CD4-positive, alpha-beta T cell (primary cell): Measurements from ENCODE around the gene NR1H4. TPM values are rescaled to one million over a fixed set of nuclear protein-coding genes. Genes with fewer than 3 reads are reported as not detected.

Source experiments
- ATAC-seq: fragments of 200-7000 bp; cut with Tn5 transposase; one replicate; pipeline ENCODE4 v1.10.0; 2022; ENCODE audit warnings: mild to moderate bottlenecking; ENCODE audit not compliant: poor library complexity
- CTCF ChIA-PET: fragments of 350-600 bp; sonication (Branson Sonifier 250); formaldehyde crosslinking; loops from one replicate; lab custom pipeline; 2021; ENCODE audit warnings: antibody characterized with exemption, inconsistent platforms; lab: Charles Lee
- POLR2A ChIA-PET: fragments of 350-600 bp; sonication (Branson Sonifier 250); formaldehyde crosslinking; loops from one replicate; lab custom pipeline; 2021; ENCODE audit warnings: antibody characterized with exemption, inconsistent platforms; lab: Charles Lee
- DNase-seq, 14 experiments: peaks; one replicate each; pipeline ENCODE4 v3.0.0-alpha.2; 2013 to 2020; ENCODE audit warnings: mixed read lengths in 2 of 14
- H3K27ac ChIP-seq, 2 donors: one replicate each; pipeline versions ENCODE4 v1.5.1 to v1.7.0; 2013; ENCODE audit warnings: low read length in 2 of 2, low read depth in 1 of 2, mild to moderate bottlenecking in 1 of 2
- H3K27me3 ChIP-seq, 2 experiments: 1 replicate in 1 of 2; 2 replicates in 1 of 2; pipeline versions ENCODE4 v1.6.1 to v1.7.0; 2013; ENCODE audit warnings: low read length in 2 of 2, control low read depth in 1 of 2, mild to moderate bottlenecking in 1 of 2, moderate library complexity in 1 of 2; ENCODE audit not compliant: insufficient read depth in 2 of 2, control insufficient read depth in 1 of 2
- H3K36me3 ChIP-seq: one replicate; pipeline ENCODE4 v1.6.1; 2013; ENCODE audit warnings: low read length, control low read depth; ENCODE audit not compliant: insufficient read depth
- H3K4me1 ChIP-seq: one replicate; pipeline ENCODE4 v1.6.1; 2013; ENCODE audit warnings: low read length, control low read depth; ENCODE audit not compliant: insufficient read depth
- H3K4me3 ChIP-seq: one replicate; pipeline ENCODE4 v1.5.1; 2013; ENCODE audit warnings: mild to moderate bottlenecking, low read length, moderate library complexity
- H3K9me3 ChIP-seq, 2 experiments: 1 replicate in 1 of 2; 2 replicates in 1 of 2; pipeline versions ENCODE4 v1.6.1 to v1.7.0; 2013; ENCODE audit warnings: low read length in 2 of 2, mild to moderate bottlenecking in 2 of 2, control low read depth in 1 of 2, moderate library complexity in 1 of 2; ENCODE audit not compliant: control insufficient read depth in 1 of 2, insufficient read depth in 1 of 2
- H3K27ac Mint-ChIP-seq: one replicate; pipeline ENCODE4 v1.8.0; 2020; ENCODE audit warnings: mixed read lengths
- H3K27me3 Mint-ChIP-seq: one replicate; pipeline ENCODE4 v1.8.0; 2021; ENCODE audit warnings: mixed read lengths
- H3K36me3 Mint-ChIP-seq: one replicate; pipeline ENCODE4 v1.8.0; 2021; ENCODE audit warnings: low read depth, mixed read lengths
- H3K4me1 Mint-ChIP-seq: one replicate; pipeline ENCODE4 v1.8.0; 2021; ENCODE audit warnings: low read depth, mixed read lengths
- H3K4me3 Mint-ChIP-seq: one replicate; pipeline ENCODE4 v1.8.0; 2020; ENCODE audit warnings: mild to moderate bottlenecking, mixed read lengths
- H3K9me3 Mint-ChIP-seq: one replicate; pipeline ENCODE4 v1.8.0; 2020; ENCODE audit warnings: mixed read lengths
- CTCF ChIP-seq: fragments of 200-600 bp; IDR thresholded peaks from one replicate; pipeline ENCODE4 v1.8.0; 2022; ENCODE audit warnings: antibody characterized with exemption, mild to moderate bottlenecking
- intact Hi-C, 2 experiments: fragments of 100-400 bp; cut with DNase I in 1 of 2; cut with micrococcal nuclease in 1 of 2; formaldehyde crosslinking; loops; one replicate each; pipeline versions ENCODE4 v1.15.1 to v1.9.0; 2023 to 2025; cut with DNase I, micrococcal nuclease
- total RNA-seq, 174 experiments: library from RNA in 2 of 174; stranded (reverse) in 2 of 174; gene quantifications; one replicate each; pipeline ENCODE4 v1.2.3 and lab custom pipeline; 2021 to 2026

NR1H4 gene
- total RNA-seq, 2 experiments from 2014 or later: not detected

DNA sequence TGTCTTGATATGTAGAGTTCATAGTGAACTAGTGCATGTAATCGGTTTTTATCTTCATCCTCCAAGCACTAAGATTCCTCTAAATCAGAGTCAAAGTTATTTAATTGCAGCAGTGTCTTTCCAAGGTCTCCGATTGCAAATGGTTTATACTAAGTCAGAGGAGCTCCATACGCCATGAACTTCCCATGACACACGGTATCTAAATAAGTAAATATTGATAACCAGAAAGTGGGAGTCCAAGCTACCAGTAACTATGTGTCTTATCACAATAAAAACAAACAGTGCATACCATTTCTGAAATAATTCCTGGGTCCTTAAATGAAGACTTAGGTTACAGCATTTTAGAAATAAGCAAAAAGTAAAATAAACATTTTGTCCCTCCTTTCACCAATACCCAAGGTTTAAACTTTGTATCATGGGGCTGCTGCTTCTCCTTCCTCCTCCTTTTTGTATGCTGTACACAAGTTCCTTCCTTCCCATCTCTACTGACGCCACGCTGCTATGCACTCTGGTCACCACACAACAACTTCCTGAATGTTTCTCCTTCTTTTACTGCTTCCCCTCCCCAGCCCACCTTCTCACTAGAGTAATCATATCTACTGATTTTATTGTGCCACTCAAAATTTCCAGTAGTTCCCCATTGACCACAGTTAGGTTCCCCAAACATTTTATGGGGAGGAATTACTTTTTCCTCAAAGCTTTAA lies 10.7 kb downstream of the NR1H4 start:
- H3K27me3 Mint-ChIP-seq: peaks cover 15% of the 10 kb centered on the region
- H3K27me3 ChIP-seq: no peaks in the 10 kb centered on the region
- ChIA-PET POLR2A (no interaction called here), CTCF (no interaction called here)
- H3K9me3 ChIP-seq: no peaks in the 10 kb centered on the region
- no peaks in the 10 kb centered on the region for H3K36me3 Mint-ChIP-seq
- ATAC-seq (no peak), DNase-seq (no peak)
- no peak overlapping the region for H3K4me3 Mint-ChIP-seq
- no peaks in the 10 kb centered on the region for H3K4me1 ChIP-seq
- H3K4me1 Mint-ChIP-seq: no peaks in the 10 kb centered on the region
- intact Hi-C loops: no loop called here
- H3K36me3 ChIP-seq: no peaks in the 10 kb centered on the region
- H3K9me3 Mint-ChIP-seq: no peaks in the 10 kb centered on the region
- no peak overlapping the region for H3K4me3 ChIP-seq
- H3K27ac Mint-ChIP-seq: no peak overlapping the region
- TF ChIP-seq CTCF: no peak
- H3K27ac ChIP-seq: no peak overlapping the region

GRCh38 chr12:100484891-100485471 lies 11.3 kb downstream of the NR1H4 start:
- Histone ChIP-seq H3K27me3 (no peaks in the 10 kb centered on the region), H3K36me3 (no peaks in the 10 kb centered on the region), H3K27ac (no peak overlapping the region), H3K9me3 (no peaks in the 10 kb centered on the region), H3K4me3 (no peak overlapping the region), H3K4me1 (no peaks in the 10 kb centered on the region)
- Mint-ChIP-seq H3K27me3 (peaks cover 11% of the 10 kb centered on the region), H3K4me1 (no peaks in the 10 kb centered on the region), H3K27ac (no peak overlapping the region), H3K4me3 (no peak overlapping the region), H3K36me3 (no peaks in the 10 kb centered on the region), H3K9me3 (no peaks in the 10 kb centered on the region)
- TF ChIP-seq CTCF: no peak
- ATAC-seq: no peak
- POLR2A ChIA-PET: no interaction called here
- DNase-seq: no peak
- intact Hi-C loops: no loop called here
- CTCF ChIA-PET: no interaction called here

- Mint-ChIP-seq H3K27ac (no peak overlapping the region), H3K27me3 (peaks cover 10% of the 10 kb centered on the region), H3K9me3 (no peaks in the 10 kb centered on the region), H3K4me3 (no peak overlapping the region), H3K4me1 (no peaks in the 10 kb centered on the region), H3K36me3 (no peaks in the 10 kb centered on the region)
- H3K27me3 ChIP-seq: no peaks in the 10 kb centered on the region
- intact Hi-C loops: no loop called here
- POLR2A ChIA-PET: no interaction called here
- H3K9me3 ChIP-seq: no peaks in the 10 kb centered on the region
- no peak overlapping the region for H3K27ac ChIP-seq
- CTCF ChIA-PET: no interaction called here
- no peak for DNase-seq
- no peaks in the 10 kb centered on the region for H3K36me3 ChIP-seq
- no peak for ATAC-seq
- no peaks in the 10 kb centered on the region for H3K4me1 ChIP-seq
- no peak overlapping the region for H3K4me3 ChIP-seq
- TF ChIP-seq CTCF: no peak
Observed at GRCh38 chr12:100485983-100486382, 12.3 kb downstream of the NR1H4 start.
